GM19099 (cell line): ENCODE results near the gene PPARGC1A.

ENCODE experiments used
- POLR2A ChIP-seq: IDR thresholded peaks from 3 replicates; pipeline ENCODE4 v1.6.1; 2011; ENCODE audit warnings: low read depth; ENCODE audit not compliant: insufficient read length; ENCODE audit errors: extremely low read depth

The PPARGC1A gene, protein sequence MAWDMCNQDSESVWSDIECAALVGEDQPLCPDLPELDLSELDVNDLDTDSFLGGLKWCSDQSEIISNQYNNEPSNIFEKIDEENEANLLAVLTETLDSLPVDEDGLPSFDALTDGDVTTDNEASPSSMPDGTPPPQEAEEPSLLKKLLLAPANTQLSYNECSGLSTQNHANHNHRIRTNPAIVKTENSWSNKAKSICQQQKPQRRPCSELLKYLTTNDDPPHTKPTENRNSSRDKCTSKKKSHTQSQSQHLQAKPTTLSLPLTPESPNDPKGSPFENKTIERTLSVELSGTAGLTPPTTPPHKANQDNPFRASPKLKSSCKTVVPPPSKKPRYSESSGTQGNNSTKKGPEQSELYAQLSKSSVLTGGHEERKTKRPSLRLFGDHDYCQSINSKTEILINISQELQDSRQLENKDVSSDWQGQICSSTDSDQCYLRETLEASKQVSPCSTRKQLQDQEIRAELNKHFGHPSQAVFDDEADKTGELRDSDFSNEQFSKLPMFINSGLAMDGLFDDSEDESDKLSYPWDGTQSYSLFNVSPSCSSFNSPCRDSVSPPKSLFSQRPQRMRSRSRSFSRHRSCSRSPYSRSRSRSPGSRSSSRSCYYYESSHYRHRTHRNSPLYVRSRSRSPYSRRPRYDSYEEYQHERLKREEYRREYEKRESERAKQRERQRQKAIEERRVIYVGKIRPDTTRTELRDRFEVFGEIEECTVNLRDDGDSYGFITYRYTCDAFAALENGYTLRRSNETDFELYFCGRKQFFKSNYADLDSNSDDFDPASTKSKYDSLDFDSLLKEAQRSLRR

DNA sequence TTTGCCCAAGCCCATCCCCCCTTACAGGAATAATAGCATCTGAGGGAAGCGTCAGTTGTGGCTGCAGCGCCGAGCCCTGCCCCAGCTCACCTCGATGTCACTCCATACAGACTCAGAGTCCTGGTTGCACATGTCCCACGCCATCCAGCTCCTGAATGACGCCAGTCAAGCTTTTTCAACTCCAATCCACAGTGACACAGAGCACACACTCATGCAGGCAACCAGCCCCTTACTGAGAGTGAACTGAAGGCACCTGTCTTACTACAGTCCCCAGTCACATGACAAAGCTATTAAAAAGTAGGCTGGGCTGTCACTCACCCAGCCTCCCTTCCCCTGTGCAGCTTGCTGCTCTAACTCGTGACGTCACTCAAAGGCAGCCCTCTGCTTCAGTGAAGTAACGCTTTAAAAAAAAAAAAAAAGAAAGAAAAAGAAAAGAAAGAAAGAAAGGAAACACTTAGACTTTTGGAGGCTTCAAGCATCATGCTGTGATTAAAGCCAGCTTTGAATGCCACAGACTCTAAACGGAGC, at the start of gene PPARGC1A:
PPARGC1A (minus strand) TSS at position 234 of the 528 bp plus-strand sequence; CDS start at position 144, 90 bp downstream.
- TF ChIP-seq POLR2A: no peak

DNA sequence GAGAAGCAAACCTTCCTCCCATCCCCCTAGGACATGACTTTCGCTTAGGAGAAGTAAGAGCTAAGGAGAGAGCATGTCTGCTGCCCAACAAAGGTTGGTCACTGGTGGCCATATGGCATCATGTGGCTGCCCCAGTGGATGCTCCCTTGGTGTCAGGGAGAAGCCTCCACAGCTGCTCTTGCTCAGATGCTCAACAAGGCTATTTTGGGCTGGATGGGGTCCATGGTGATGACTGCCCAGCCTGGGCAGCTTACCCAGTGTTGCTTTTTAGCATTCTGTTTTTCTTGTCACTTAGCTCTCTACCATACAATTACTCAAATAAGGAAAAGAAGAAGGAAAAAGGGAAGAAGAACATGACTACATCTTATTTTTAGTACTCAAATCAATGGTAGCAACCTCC, 48.9 kb upstream of the PPARGC1A start:
- TF ChIP-seq POLR2A: no peak

DNA sequence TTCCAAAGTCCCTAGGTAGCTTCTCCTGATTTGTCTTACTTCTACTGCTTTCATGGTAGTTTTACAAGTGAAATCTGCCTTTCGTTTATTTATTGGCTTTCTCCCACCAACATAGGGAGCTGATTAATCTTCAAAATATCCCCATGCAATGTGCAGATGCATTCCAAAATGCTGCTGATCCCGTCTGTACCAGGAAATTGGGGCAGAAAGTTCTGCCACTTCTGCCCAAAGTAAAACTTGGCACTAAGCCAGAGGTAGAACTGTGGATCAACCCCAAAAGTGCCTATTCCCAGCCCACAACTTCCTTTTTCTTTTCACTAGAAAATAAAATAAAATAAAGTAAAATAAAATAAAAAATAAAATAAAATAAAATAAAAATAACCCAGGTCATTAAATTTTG, 47.3 kb upstream of the PPARGC1A start:
- no peak for TF ChIP-seq POLR2A

DNA sequence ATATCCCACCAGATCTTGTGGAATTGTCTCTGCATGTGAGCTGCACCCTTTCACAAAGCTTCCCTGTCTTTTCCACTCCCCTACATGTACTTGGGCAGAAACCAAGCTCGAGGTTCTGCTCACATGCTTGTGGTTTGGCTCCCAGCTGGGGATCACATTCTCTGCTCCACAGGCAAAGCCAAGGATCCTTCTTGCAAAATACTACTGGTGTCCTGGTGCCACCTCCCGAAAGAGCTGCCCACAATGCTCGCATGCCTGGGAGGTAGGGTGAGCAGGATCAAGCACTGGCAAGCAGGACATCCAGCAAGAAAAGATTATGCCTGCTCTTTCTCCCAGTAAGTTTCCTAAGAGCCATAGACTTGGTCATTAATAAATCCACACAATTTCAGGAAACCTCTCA, 45.1 kb upstream of the PPARGC1A start:
- TF ChIP-seq POLR2A: no peak

DNA sequence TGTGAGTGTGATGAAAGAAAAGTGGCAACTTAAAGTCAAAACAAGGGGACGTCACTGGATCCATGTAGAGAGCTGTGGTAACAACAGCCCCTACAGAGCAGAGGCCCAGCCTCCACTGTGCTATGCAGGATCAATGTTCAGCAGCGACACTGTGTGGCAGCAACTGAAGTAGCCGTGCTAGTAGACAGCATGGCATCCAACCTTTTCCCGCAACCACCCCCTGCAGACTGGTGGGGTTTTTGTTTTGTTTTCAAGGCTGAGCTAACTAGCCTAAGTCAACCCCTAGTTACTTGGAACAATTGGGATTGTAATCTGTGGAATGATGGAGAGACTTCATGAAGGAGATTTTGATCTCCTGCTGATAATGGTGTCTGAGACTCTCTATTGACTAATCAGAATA, 44.4 kb upstream of the PPARGC1A start:
- TF ChIP-seq POLR2A: no peak

DNA sequence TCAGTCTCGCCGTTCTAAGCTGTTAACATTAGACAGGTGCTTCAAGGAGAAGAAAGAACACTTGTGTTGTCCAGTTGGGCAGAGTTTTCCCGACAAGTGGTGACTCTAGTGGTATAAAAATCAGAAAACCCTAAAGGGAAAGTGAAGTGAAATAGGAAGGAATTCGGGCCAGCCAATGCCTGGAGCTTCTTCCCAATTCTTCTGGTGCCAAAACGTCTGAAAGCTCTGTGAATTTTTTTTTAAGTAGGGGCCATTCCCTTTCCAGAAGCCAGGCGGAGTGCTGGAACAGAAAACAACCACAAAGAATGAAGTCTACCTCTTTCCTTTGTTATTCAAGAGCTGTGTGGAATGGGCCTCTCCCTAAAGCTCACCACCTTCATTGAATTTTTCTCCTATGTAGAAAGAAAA, 43.1 kb upstream of the PPARGC1A start:
- TF ChIP-seq POLR2A: no peak

DNA sequence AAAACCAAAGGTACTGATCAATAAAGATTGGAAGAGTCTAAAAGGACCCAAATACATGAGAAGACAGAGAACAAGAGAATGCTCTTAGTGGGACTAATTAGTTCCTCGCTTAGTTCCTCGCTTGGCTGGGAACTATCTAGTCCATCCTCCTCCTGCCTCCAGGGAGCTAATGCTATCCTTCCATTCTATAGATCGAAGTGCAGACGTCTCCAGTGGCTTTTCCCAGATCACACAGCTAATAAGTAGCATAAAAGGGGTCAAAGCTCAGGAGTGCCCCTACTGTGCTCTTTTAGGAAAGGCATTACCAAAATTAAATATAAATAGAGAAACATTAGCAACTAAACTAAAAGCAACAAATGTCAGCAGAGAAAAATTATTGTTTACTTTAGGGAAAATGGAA, 42.3 kb upstream of the PPARGC1A start:
- no peak for TF ChIP-seq POLR2A

DNA sequence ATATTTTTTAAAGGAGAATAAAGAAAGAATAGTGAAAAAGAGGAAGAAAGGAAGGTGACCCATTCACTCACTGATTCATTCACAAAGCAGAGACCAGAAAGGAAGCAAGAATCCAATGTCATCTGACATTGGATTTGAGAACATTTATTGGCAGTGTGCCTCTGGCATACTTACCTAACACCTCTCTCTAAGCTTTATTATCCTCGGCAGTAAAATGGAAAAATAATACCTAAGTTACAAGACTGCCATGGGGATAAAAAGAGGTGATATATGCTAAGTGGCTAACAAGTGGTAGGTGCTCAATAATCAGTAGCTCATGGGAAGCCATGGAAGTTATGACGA, 41.6 kb upstream of the PPARGC1A start:
- no peak for TF ChIP-seq POLR2A

DNA sequence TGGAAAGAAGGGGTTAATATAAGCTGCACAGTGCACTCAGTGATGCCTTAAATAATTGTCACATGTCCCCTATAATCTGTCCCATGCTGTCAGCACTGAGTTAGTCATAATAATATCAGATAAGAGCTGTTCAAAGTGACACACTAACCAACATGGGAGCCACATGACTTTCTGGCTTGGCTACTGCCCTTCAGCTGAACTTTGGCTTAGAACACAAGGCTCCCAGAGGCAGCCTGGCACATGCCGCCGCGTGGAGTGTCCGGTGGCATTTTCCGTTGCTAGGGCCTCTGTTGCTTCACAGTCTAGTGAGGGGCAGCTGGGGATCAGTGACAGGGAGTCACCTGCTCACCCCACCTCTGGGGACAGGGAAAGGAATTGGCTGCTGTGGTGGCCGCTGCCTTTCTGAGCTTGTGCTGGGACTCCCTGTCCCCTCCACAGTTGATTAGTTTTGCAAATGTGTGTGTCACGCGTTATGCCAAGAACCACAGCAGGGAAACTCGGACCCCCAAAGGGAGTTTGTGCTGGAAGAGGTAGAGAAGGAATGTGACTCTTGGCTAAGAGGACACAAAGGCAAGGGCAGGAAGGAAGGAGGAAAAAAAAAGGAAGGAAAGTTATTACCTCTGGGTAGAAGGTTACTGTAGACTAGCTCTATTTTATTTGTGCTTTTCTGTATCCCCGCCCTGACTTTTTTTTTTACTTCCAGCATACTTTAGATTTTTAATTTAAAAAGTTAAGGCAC, 41.1 kb upstream of the PPARGC1A start:
- no peak for TF ChIP-seq POLR2A

DNA sequence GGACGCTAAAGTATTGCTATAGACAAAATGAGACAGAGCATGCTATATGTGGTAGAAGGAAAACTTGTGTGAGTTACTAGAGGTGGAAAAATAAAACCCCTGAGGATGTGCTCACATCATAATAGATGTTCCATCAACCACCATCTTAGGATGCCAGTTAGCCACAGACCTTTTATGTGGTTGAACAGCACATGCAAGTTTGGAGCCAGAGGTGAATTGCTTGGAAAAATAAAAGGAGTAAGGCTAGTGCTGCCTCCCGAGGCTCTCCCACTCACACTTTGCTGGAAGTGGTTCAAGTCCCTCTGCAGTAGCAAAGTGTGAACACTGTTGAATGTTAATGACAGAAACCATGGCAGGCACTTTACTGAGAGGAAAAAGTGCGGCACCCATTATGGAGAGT, 39.4 kb upstream of the PPARGC1A start:
- no peak for TF ChIP-seq POLR2A

DNA sequence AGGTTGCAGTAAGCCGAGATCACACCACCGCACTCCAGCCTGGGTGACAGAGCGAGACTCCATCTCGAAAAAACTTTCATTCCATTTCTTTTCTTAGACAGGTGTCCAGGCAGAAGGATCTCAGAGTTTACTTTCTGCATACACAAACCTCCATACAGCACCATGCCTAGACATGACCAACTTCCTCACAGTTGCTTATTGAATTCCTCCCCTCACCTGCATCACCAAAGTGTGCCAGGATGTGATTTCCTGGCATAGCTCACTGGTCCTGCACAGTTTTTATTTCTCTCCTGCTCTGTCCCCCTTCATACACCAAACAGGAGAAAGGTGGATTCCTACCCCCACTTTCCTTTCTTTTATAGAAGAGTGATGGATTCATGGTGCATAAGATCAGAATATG, 34.7 kb upstream of the PPARGC1A start:
- TF ChIP-seq POLR2A: no peak

DNA sequence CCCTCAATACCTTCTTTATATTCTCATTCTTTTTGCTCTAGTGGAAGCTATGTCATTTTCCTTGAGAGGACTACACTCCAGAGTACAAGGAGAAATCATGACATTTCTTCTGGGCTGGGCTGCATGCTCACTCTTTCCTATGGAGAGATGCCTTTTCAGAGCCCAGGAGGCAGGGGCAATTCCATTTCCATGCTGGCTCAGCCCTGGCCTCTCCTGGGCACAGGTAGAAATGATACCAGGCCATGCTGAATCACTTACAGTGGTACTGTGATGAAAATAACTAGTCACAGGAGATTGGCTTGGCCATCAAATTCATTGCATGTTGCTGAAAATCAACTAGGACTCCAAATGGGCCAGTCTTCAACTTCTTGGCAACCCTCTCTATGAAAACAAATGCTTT, 34.0 kb upstream of the PPARGC1A start:
- TF ChIP-seq POLR2A: no peak

DNA sequence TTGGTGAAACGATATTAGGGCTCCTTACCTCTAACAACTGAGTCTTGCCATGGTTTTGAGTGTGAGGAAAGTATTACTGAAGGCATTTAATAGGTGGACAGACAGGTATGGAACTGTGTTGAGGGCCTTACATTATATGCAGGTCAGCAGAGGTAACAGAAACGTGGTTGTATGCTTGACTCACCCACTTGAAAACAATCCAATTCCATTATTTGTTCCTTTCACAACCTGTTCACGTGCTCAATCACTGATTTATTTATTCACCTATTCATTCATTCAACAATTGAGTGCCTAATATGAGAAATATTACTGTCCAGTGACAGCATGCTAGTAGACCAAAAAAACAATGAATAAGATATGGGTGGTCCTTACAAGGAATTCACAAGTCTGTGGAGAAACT, 33.3 kb upstream of the PPARGC1A start:
- TF ChIP-seq POLR2A: no peak

DNA sequence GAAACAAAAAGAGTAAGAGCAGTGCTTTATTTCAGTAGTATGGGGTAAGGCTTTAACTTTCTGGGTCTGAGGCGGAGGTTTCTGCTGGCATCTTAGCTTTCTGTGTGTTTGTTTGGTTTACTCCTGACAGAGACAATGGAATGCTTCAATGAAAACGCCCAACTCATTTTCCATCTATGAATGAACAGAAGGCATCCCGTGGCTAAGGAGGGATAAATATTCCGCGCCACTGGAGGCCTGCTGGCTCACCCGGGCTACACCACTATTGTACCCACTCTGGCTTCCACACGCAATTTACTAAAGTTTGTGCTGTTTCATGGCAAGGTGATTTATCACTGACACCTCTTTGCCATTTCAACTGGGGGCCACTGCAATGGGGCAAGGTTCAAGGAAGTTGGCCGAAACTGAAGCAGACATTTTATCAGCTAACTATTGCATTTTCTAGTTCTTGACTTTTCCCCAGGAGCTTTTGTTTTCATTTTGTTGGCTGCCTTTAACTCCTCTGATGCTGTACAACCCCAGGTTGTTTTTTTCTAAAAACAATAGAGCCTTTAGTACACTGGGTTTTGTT, 32.8 kb upstream of the PPARGC1A start:
- TF ChIP-seq POLR2A: no peak

DNA sequence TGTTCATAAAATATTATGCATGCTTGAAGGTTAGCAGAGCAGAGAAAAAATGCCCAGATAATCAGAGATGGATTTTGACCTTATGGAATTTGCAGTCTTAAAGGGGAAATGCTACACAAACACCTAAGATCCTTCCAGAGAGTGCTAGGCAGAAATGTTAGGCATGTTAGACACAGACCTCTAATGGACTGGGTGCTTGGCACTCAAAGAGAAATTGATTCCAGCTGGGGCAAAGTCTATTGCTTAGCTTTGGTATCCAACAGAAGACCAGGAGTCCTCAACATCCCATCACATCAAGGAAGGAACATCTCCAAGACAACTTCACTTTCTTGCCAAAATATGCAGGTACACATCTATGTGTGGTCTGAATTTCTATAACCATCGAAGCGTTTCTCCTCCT, 32.2 kb upstream of the PPARGC1A start:
- TF ChIP-seq POLR2A: no peak
